GM18909 (cell line): ENCODE measurements around the gene KNCN.
A peak's percentile ranks its signal among the peaks of the same experiment; 100 is the strongest.

ENCODE experiments used
- ATAC-seq: cut with Tn5 transposase; IDR thresholded peaks from one replicate; pipeline ENCODE4 v1.9.1; 2021; ENCODE audit warnings: mild to moderate bottlenecking; ENCODE audit not compliant: unreplicated experiment, poor library complexity

KNCN gene

GRCh38 chr1:46546210-46546609, 5.2 kb downstream of the KNCN start:
- no peak for ATAC-seq

GRCh38 chr1:46545784-46546183, 5.7 kb downstream of the KNCN start:
- no peak for ATAC-seq

- ATAC-seq, result no peak
Measured at GRCh38 chr1:46544561-46545240, 6.7 kb downstream of the KNCN start.

- no peak for ATAC-seq
Measured at GRCh38 chr1:46543761-46544560, 7.5 kb downstream of the KNCN start.

GRCh38 chr1:46543382-46543760, 8.1 kb downstream of the KNCN start:
- ATAC-seq, result no peak

GRCh38 chr1:46539972-46540371, 11.5 kb downstream of the KNCN start:
- no peak for ATAC-seq

- ATAC-seq, result no peak
Measured at GRCh38 chr1:46538147-46538546, 13.3 kb downstream of the KNCN start.

GRCh38 chr1:46537651-46538050, 13.8 kb downstream of the KNCN start:
- ATAC-seq, result no peak

- no peak for ATAC-seq
Measured at GRCh38 chr1:46536527-46536926, 14.9 kb downstream of the KNCN start.

- ATAC-seq, result no peak
Measured at GRCh38 chr1:46535063-46535462, 16.4 kb downstream of the KNCN start.

- no peak for ATAC-seq
Measured at GRCh38 chr1:46533179-46533864, 18.1 kb downstream of the KNCN start.

- no peak for ATAC-seq
Measured at GRCh38 chr1:46532498-46533178, 18.8 kb downstream of the KNCN start.

- no peak for ATAC-seq
Measured at GRCh38 chr1:46532095-46532494, 19.4 kb downstream of the KNCN start.

GRCh38 chr1:46530791-46531409, 20.5 kb downstream of the KNCN start:
- no peak for ATAC-seq

- ATAC-seq, result no peak
Measured at GRCh38 chr1:46530311-46530710, 21.1 kb downstream of the KNCN start.

GRCh38 chr1:46529031-46529630, 22.3 kb downstream of the KNCN start:
- ATAC-seq, result no peak

GRCh38 chr1:46528297-46528955, 23.0 kb downstream of the KNCN start:
- no peak for ATAC-seq

- ATAC-seq, result peak; percentile 65
Measured at GRCh38 chr1:46527474-46528296, 23.8 kb downstream of the KNCN start.
